MM.1S (cell line): ENCODE results near the gene AURKB.

ENCODE experiments used
- DNase-seq: peaks from one replicate; pipeline ENCODE4 v3.0.0-alpha.2; 2015
- H2AFZ ChIP-seq: fragments of 300-600 bp; sonication (generic); 2 replicates; pipeline ENCODE4 v1.6.0; 2016; ENCODE audit warnings: antibody characterized with exemption, low read length
- H3F3A ChIP-seq: fragments of 300-600 bp; sonication (generic); 2 replicates; pipeline ENCODE4 v1.6.1; 2016; ENCODE audit warnings: mild to moderate bottlenecking, antibody characterized with exemption, low read length, moderate library complexity, mixed read lengths; ENCODE audit not compliant: insufficient read depth
- H3K27ac ChIP-seq: fragments of 300-600 bp; sonication (generic); 2 replicates; pipeline ENCODE4 v1.5.1; 2016; ENCODE audit warnings: mild to moderate bottlenecking, low read length
- H3K27me3 ChIP-seq: fragments of 300-600 bp; sonication (generic); replicated peaks from 2 replicates; pipeline ENCODE4 v1.6.0; 2016; ENCODE audit warnings: low read length; ENCODE audit not compliant: insufficient read depth
- H3K36me3 ChIP-seq: fragments of 300-600 bp; sonication (generic); replicated peaks from 2 replicates; pipeline ENCODE4 v1.6.1; 2016; ENCODE audit warnings: mild to moderate bottlenecking, low read length, mixed read lengths; ENCODE audit not compliant: insufficient read depth
- H3K4me1 ChIP-seq: fragments of 300-600 bp; sonication (generic); 2 replicates; pipeline ENCODE4 v1.6.1; 2016; ENCODE audit warnings: low read length, mixed read lengths
- H3K4me2 ChIP-seq: fragments of 300-600 bp; sonication (generic); 2 replicates; pipeline ENCODE4 v1.6.0; 2016; ENCODE audit warnings: low read depth, low read length
- H3K4me3 ChIP-seq: fragments of 300-600 bp; sonication (generic); 2 replicates; pipeline ENCODE4 v1.5.1; 2016; ENCODE audit warnings: low read length, mixed read lengths
- H3K79me2 ChIP-seq: fragments of 300-600 bp; sonication (generic); 2 replicates; pipeline ENCODE4 v1.6.1; 2016; ENCODE audit warnings: mixed run types, low read length, mixed read lengths
- H3K9ac ChIP-seq: fragments of 300-600 bp; sonication (generic); 2 replicates; pipeline ENCODE4 v1.6.1; 2016; ENCODE audit warnings: low read length, mixed read lengths
- H3K9me2 ChIP-seq: fragments of 300-600 bp; sonication (generic); replicated peaks from 2 replicates; pipeline ENCODE4 v1.6.1; 2016; ENCODE audit warnings: mild to moderate bottlenecking, low read length, mixed read lengths; ENCODE audit not compliant: insufficient read depth
- H3K9me3 ChIP-seq: fragments of 300-600 bp; sonication (generic); replicated peaks from 2 replicates; pipeline ENCODE4 v1.6.1; 2016; ENCODE audit warnings: mild to moderate bottlenecking, low read length, mixed read lengths; ENCODE audit not compliant: insufficient read depth
- H4K20me1 ChIP-seq: fragments of 300-600 bp; sonication (generic); 2 replicates; pipeline ENCODE4 v1.6.1; 2016; ENCODE audit warnings: mild to moderate bottlenecking, low read length, moderate library complexity, mixed read lengths; ENCODE audit not compliant: insufficient read depth
- EZH2 ChIP-seq: fragments of 300-600 bp; sonication (generic); optimal IDR thresholded peaks from 2 replicates; pipeline ENCODE3; 2017; ENCODE audit warnings: low read depth, mild to moderate bottlenecking, antibody characterized with exemption, low read length, mixed read lengths
- EZH2phosphoT487 ChIP-seq: fragments of 300-600 bp; sonication (generic); IDR thresholded peaks from 2 replicates; pipeline ENCODE4 v1.6.1; 2018; ENCODE audit warnings: antibody characterized with exemption, low read length
- TF ChIP-seq, protein P1 (sequence below): fragments of 300-600 bp; sonication (generic); IDR thresholded peaks from 2 replicates; pipeline ENCODE4 v1.5.1; 2016; ENCODE audit warnings: antibody characterized with exemption, low read length, mixed read lengths

AURKB gene

DNA sequence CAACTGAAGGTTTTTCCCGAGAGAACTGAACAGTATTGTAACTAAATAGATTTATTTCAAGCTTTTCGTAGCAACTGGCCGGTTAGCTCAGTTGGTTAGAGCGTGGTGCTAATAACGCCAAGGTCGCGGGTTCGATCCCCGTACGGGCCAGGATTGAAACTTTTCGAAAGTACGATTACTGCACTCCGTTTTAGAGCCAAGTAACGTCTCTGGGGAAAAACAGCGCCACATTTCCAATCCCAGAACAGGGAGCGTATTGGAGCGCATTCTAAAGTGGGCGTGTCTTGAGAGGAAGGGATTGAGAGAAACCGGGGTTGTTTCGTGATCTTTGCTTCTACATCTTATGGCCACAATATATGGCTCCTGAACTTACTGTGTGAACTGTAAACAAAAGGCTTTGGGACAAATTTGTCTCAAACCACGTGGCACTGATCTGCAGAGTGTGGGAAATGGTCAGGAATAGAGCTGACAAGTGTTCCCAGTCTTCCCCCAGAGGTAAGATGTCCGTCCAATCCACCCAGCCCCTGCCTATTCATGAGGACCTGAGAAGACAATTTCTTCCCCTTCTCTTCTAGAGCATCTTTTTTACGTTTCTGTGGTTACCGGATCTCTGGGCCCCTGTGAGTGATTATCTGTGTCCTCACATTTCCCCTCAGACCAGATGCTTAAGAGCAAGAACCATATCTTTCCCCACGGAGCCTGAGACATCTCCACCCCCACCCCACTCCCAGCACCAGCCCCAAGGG is 22.7 kb downstream of the AURKB start:
- no peaks in the 10 kb centered on the region for H3K36me3 ChIP-seq
- H3K4me2 ChIP-seq = peak overlapping the region; percentile 89
- no peaks in the 10 kb centered on the region for H4K20me1 ChIP-seq
- peaks cover 26% of the 10 kb centered on the region for H3K4me1 ChIP-seq
- TF ChIP-seq EZH2 (no peak), EZH2phosphoT487 (no peak)
- TF ChIP-seq, protein P1, sequence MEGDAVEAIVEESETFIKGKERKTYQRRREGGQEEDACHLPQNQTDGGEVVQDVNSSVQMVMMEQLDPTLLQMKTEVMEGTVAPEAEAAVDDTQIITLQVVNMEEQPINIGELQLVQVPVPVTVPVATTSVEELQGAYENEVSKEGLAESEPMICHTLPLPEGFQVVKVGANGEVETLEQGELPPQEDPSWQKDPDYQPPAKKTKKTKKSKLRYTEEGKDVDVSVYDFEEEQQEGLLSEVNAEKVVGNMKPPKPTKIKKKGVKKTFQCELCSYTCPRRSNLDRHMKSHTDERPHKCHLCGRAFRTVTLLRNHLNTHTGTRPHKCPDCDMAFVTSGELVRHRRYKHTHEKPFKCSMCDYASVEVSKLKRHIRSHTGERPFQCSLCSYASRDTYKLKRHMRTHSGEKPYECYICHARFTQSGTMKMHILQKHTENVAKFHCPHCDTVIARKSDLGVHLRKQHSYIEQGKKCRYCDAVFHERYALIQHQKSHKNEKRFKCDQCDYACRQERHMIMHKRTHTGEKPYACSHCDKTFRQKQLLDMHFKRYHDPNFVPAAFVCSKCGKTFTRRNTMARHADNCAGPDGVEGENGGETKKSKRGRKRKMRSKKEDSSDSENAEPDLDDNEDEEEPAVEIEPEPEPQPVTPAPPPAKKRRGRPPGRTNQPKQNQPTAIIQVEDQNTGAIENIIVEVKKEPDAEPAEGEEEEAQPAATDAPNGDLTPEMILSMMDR = no peak
- peak overlapping the region; percentile 84 for H3K27ac ChIP-seq
- no peaks in the 10 kb centered on the region for H3K9me2 ChIP-seq
- H3F3A ChIP-seq = peaks cover 50% of the 10 kb centered on the region
- no peak overlapping the region for H2AFZ ChIP-seq
- peak overlapping the region; percentile 88 for H3K9ac ChIP-seq
- DNase-seq = peak; percentile 96
- peaks cover under 1% of the 10 kb centered on the region; the same call in 1 of the 2 replicates for H3K27me3 ChIP-seq
- peaks cover 17% of the 10 kb centered on the region for H3K79me2 ChIP-seq
- no peaks in the 10 kb centered on the region for H3K9me3 ChIP-seq
- peak overlapping the region; percentile 94 for H3K4me3 ChIP-seq

DNA sequence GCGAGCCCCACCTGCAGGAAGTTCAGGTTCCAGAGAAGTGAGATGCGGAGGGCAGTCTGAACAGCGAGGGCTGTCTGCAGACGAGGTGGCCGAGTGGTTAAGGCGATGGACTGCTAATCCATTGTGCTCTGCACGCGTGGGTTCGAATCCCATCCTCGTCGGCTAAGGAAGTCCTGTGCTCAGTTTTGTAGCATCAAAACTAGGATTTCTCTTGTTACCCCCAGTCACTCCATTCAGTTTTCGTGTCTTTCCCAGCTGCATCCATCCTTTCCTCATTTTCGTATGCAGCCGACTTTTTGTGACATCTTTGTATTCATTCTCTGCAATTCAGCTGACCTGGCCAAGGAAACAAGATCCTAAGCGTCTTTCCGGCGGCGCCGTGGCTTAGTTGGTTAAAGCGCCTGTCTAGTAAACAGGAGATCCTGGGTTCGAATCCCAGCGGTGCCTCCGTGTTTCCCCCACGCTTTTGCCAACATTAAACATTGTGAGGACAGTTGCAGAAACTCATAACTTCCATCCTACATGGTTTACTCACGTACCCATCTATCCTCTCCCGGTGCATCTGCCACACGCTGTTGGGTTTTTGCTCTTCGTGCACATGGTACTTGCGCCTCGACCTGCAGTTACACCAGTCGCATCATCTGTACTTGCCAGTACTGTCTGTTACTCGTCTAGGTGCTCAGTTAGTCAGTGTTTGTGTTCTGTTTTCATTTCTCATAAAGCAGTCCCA is 23.4 kb downstream of the AURKB start:
- H3K4me1 ChIP-seq = peaks cover 22% of the 10 kb centered on the region
- H3K9me2 ChIP-seq = no peaks in the 10 kb centered on the region
- H3K79me2 ChIP-seq = peaks cover 17% of the 10 kb centered on the region
- peaks cover 3% of the 10 kb centered on the region; the same call in 1 of the 2 replicates for H3K27me3 ChIP-seq
- peak; percentile 91 for DNase-seq
- no peaks in the 10 kb centered on the region for H4K20me1 ChIP-seq
- H3K9ac ChIP-seq = peak overlapping the region; percentile 88
- no peaks in the 10 kb centered on the region for H3K9me3 ChIP-seq
- peak overlapping the region; percentile 84 for H3K27ac ChIP-seq
- H3K4me2 ChIP-seq = peak overlapping the region; percentile 70
- peak overlapping the region; percentile 76; the same call in 1 of the 2 replicates for H2AFZ ChIP-seq
- TF ChIP-seq EZH2 (no peak), EZH2phosphoT487 (no peak)
- TF ChIP-seq, protein P1 = peak; percentile 41
- peak overlapping the region; percentile 94 for H3K4me3 ChIP-seq
- peaks cover 50% of the 10 kb centered on the region for H3F3A ChIP-seq
- H3K36me3 ChIP-seq = no peaks in the 10 kb centered on the region

DNA sequence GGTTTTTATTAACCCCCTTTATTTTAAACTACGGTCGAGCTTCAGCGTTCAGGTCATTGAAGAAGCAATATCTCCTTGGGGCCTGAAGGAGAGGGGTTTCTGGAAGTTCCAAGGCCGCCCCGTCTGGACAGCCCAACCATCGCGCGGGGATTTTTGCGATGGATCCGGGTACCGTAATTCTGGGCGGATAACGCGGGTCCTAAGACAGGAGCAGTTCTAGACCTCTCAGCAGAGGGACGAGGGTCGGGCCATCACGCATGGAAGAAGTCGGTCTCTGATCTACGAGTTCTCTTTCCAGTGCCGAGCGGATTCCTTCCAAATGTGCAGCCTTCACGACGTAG is 24.0 kb downstream of the AURKB start:
- Histone ChIP-seq H3K9ac (peak overlapping the region; percentile 88), H3K4me3 (peak overlapping the region; percentile 94), H3K4me2 (peak overlapping the region; percentile 70; the same call in 1 of the 2 replicates), H3K79me2 (peaks cover 17% of the 10 kb centered on the region), H3K9me3 (no peaks in the 10 kb centered on the region), H3F3A (peaks cover 44% of the 10 kb centered on the region), H3K27ac (peak overlapping the region; percentile 84), H3K36me3 (no peaks in the 10 kb centered on the region), H3K27me3 (peaks cover 3% of the 10 kb centered on the region; the same call in 1 of the 2 replicates), H4K20me1 (no peaks in the 10 kb centered on the region), H3K9me2 (no peaks in the 10 kb centered on the region), H2AFZ (peak overlapping the region; percentile 76), H3K4me1 (peaks cover 18% of the 10 kb centered on the region)
- TF ChIP-seq, protein P1 = no peak
- TF ChIP-seq EZH2phosphoT487 = no peak
- no peak for TF ChIP-seq EZH2
- DNase-seq = no peak
